HEK293 (cell line): ENCODE data around the gene RBM19.

Source experiments
- CTCF ChIA-PET: fragments of 350-600 bp; formaldehyde crosslinking; extraction: SDS; loops from one replicate; lab custom pipeline; 2021; ENCODE audit warnings: antibody characterized with exemption; lab: Yijun Ruan, JAX
- POLR2A ChIA-PET: fragments of 300-600 bp; formaldehyde crosslinking; extraction: SDS; loops from one replicate; lab custom pipeline; 2020; ENCODE audit warnings: antibody characterized with exemption, inconsistent platforms; lab: Yijun Ruan, JAX
- H3K27ac ChIP-seq: fragments of 200-500 bp; sonication (Bioruptor generic); 2 replicates; pipeline ENCODE4 v1.5.1; 2014; ENCODE audit warnings: low read depth, low read length, control low read depth, inconsistent platforms; ENCODE audit errors: extremely low read depth
- H3K36me3 ChIP-seq, 2 experiments: fragments of 200-500 bp in 1 of 2; sonication (Bioruptor generic) in 1 of 2; 1 replicate in 1 of 2; 2 replicates in 1 of 2; pipeline ENCODE4 v1.5.1; 2014 to 2017; ENCODE audit warnings: inconsistent platforms in 2 of 2, low read length in 2 of 2; ENCODE audit not compliant: control insufficient read depth in 2 of 2, insufficient read depth in 1 of 2
- H3K4me1 ChIP-seq: fragments of 200-500 bp; sonication (Bioruptor generic); 2 replicates; pipeline ENCODE4 v1.5.1; 2014; ENCODE audit warnings: mild to moderate bottlenecking, low read length, inconsistent platforms; ENCODE audit not compliant: control insufficient read depth, insufficient read depth
- H3K4me3 ChIP-seq: 2 replicates; pipeline ENCODE4 v1.5.1; 2011; ENCODE audit warnings: low read depth, mild to moderate bottlenecking, control low read depth, low read length, moderate library complexity
- H3K9me3 ChIP-seq: fragments of 200-500 bp; sonication (Bioruptor generic); 2 replicates; pipeline ENCODE4 v1.5.1; 2014; ENCODE audit warnings: low read depth, low read length, inconsistent platforms; ENCODE audit not compliant: control insufficient read depth, insufficient read depth
- MEIS1 ChIP-seq: sonication (generic); formaldehyde crosslinking; IDR thresholded peaks from 2 replicates; pipeline ENCODE4 v1.8.1; 2022; ENCODE audit warnings: missing genetic modification reagents, mild to moderate bottlenecking, borderline replicate concordance
- SP2 ChIP-seq: fragments of 450-650 bp; formaldehyde crosslinking; IDR thresholded peaks from 2 replicates; pipeline ENCODE4 v1.5.1; 2016; ENCODE audit warnings: missing biosample characterization, missing genetic modification characterization
- ZBTB48 ChIP-seq: fragments of 450-650 bp; formaldehyde crosslinking; IDR thresholded peaks from 2 replicates; pipeline ENCODE4 v1.5.1; 2016; ENCODE audit warnings: missing biosample characterization, missing genetic modification characterization
- ZNF174 ChIP-seq: fragments of 450-650 bp; formaldehyde crosslinking; IDR thresholded peaks from 2 replicates; pipeline ENCODE4 v1.5.0; 2017; ENCODE audit warnings: missing biosample characterization, mild to moderate bottlenecking, missing genetic modification characterization
- ZNF274 ChIP-seq, 2 experiments: fragments of 200-500 bp in 1 of 2; fragments of 450-650 bp in 1 of 2; sonication (Bioruptor generic) in 1 of 2; formaldehyde crosslinking in 1 of 2; IDR thresholded peaks; 2 replicates each; pipeline versions ENCODE4 v1.5.1 to v1.6.1; 2014 to 2016; ENCODE audit warnings: borderline replicate concordance in 1 of 2, inconsistent platforms in 1 of 2, low read length in 1 of 2, missing biosample characterization in 1 of 2, missing genetic modification characterization in 1 of 2
- ZNF366 ChIP-seq: fragments of 450-650 bp; formaldehyde crosslinking; conservative IDR thresholded peaks from 2 replicates; pipeline ENCODE4 v1.5.1; 2016; ENCODE audit warnings: missing biosample characterization, missing genetic modification characterization
- ZNF510 ChIP-seq: fragments of 450-650 bp; formaldehyde crosslinking; IDR thresholded peaks from 2 replicates; pipeline ENCODE4 v1.5.1; 2018; ENCODE audit warnings: mild to moderate bottlenecking, missing genetic modification characterization, missing biosample characterization; ENCODE audit not compliant: insufficient replicate concordance
- ZNF585B ChIP-seq: fragments of 450-650 bp; formaldehyde crosslinking; IDR thresholded peaks from 2 replicates; pipeline ENCODE4 v1.5.1; 2016; ENCODE audit warnings: missing biosample characterization, missing genetic modification characterization
- ZNF623 ChIP-seq: fragments of 450-650 bp; formaldehyde crosslinking; IDR thresholded peaks from 2 replicates; pipeline ENCODE4 v1.5.1; 2016; ENCODE audit warnings: missing biosample characterization, missing genetic modification characterization
- ZNF626 ChIP-seq: fragments of 450-650 bp; sonication (Bioruptor Pico); formaldehyde crosslinking; IDR thresholded peaks from 2 replicates; pipeline ENCODE4 v1.5.1; 2018; ENCODE audit warnings: missing biosample characterization, missing genetic modification characterization, inconsistent platforms
- ZNF768 ChIP-seq: fragments of 450-650 bp; formaldehyde crosslinking; IDR thresholded peaks from 2 replicates; pipeline ENCODE4 v1.5.1; 2018; ENCODE audit warnings: missing biosample characterization, mild to moderate bottlenecking, missing genetic modification characterization
- ZNF776 ChIP-seq: fragments of 450-650 bp; formaldehyde crosslinking; IDR thresholded peaks from 2 replicates; pipeline ENCODE4 v1.5.0; 2017; ENCODE audit warnings: missing biosample characterization, missing genetic modification characterization, borderline replicate concordance
- ZNF792 ChIP-seq: fragments of 450-650 bp; formaldehyde crosslinking; IDR thresholded peaks from 2 replicates; pipeline ENCODE4 v1.5.1; 2016; ENCODE audit warnings: missing biosample characterization, missing genetic modification characterization
- ZNF830 ChIP-seq: fragments of 450-650 bp; IDR thresholded peaks from 2 replicates; pipeline ENCODE4 v1.5.0; 2018; ENCODE audit warnings: missing biosample characterization, missing genetic modification characterization, low read depth, mild to moderate bottlenecking, moderate library complexity
- ZXDB ChIP-seq: fragments of 450-650 bp; formaldehyde crosslinking; IDR thresholded peaks from 2 replicates; pipeline ENCODE4 v1.5.1; 2016; ENCODE audit warnings: missing biosample characterization, missing genetic modification characterization
- TF ChIP-seq, protein P1 (sequence below): fragments of 450-650 bp; IDR thresholded peaks from 2 replicates; pipeline ENCODE4 v1.5.1; 2018; ENCODE audit warnings: missing biosample characterization, mild to moderate bottlenecking, missing genetic modification characterization
- TF ChIP-seq, protein P2 (sequence below): fragments of 450-650 bp; formaldehyde crosslinking; IDR thresholded peaks from 2 replicates; pipeline ENCODE4 v1.5.1; 2017; ENCODE audit warnings: missing biosample characterization, missing genetic modification characterization
- TF ChIP-seq, protein P3 (sequence below): fragments of 450-650 bp; formaldehyde crosslinking; IDR thresholded peaks from 2 replicates; pipeline ENCODE4 v1.5.1; 2016; ENCODE audit warnings: missing biosample characterization, missing genetic modification characterization

Gene RBM19

DNA sequence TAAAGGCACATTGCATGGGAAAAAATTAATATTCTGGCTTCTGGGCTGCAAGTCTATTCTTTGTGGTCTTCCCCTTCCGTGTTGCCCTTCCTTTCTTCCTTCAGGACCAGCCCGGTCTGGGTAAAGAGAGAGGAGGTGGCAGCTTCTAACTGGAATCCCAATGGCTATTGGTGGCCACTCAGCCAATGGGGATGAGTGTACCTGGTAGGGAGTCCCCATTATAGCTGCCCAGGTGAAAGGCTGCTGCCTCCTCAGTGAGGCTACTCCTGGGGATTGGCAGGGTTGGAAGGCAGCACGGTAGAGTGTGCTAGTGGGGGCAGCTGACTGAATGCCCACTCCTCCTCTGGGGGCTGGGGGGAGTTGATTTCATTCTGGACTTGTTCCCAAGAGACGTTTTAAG, 112.6 kb downstream of the RBM19 start (continued):
- TF ChIP-seq, protein P1, sequence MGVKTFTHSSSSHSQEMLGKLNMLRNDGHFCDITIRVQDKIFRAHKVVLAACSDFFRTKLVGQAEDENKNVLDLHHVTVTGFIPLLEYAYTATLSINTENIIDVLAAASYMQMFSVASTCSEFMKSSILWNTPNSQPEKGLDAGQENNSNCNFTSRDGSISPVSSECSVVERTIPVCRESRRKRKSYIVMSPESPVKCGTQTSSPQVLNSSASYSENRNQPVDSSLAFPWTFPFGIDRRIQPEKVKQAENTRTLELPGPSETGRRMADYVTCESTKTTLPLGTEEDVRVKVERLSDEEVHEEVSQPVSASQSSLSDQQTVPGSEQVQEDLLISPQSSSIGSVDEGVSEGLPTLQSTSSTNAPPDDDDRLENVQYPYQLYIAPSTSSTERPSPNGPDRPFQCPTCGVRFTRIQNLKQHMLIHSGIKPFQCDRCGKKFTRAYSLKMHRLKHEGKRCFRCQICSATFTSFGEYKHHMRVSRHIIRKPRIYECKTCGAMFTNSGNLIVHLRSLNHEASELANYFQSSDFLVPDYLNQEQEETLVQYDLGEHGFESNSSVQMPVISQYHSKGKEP (tag by site-specific recombination), result no peak
- TF ChIP-seq, protein P2, sequence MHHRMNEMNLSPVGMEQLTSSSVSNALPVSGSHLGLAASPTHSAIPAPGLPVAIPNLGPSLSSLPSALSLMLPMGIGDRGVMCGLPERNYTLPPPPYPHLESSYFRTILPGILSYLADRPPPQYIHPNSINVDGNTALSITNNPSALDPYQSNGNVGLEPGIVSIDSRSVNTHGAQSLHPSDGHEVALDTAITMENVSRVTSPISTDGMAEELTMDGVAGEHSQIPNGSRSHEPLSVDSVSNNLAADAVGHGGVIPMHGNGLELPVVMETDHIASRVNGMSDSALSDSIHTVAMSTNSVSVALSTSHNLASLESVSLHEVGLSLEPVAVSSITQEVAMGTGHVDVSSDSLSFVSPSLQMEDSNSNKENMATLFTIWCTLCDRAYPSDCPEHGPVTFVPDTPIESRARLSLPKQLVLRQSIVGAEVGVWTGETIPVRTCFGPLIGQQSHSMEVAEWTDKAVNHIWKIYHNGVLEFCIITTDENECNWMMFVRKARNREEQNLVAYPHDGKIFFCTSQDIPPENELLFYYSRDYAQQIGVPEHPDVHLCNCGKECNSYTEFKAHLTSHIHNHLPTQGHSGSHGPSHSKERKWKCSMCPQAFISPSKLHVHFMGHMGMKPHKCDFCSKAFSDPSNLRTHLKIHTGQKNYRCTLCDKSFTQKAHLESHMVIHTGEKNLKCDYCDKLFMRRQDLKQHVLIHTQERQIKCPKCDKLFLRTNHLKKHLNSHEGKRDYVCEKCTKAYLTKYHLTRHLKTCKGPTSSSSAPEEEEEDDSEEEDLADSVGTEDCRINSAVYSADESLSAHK (tag by site-specific recombination), result no peak
- no peak for TF ChIP-seq ZNF776
- no peak for TF ChIP-seq ZNF174 (tag by site-specific recombination)
- no peak for TF ChIP-seq MEIS1 (CRISPR knock-in tag)
- no peak for TF ChIP-seq ZBTB48 (tag by site-specific recombination)
- TF ChIP-seq ZNF626 (tag by site-specific recombination), result no peak

DNA sequence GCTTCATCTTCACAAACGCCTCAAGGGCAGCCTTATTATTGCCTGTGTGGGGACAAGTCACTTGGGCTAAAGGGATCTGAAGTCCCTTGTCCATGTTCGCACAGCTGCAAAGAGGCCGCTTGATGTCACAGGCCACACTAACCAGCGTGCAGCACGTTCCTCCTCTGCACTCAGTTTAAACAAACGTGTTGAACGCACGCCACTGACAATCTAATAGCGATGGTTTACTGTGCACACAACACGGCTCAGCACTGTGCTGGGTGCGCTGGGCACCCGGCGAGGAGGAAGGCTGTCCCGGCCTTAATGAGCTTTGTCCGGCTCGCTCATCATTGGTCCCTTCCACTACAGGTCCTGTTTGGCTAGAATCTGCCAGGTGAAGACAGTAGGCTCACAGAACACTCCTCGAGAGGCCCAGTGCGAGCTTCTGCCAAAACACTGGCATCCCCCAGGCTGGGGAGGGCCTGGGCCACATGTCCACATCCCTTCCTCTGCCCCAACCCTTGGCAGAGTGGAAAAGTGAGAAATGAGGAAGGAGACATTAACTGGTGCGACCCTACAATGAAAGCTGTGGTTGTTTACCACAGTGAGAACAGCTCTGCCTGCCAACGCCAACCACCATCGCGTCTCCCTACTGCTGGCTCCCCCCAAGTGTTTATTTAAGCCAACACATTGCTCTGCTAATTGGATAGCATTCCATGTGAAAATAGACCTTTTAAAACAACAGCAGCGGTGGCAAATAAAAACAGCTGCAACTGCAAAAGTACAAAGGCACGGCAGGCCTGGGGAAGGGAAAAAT, 113.2 kb downstream of the RBM19 start:
- ChIA-PET CTCF (interaction anchor here (1.2 kb wide), 1 partner anchor 34 kb away, joined by 5 read pairs; no protein-coding TSS in a partner anchor), POLR2A (no interaction called here)
- H3K27ac ChIP-seq, result no peak overlapping the region
- H3K4me1 ChIP-seq, result no peaks in the 10 kb centered on the region
- no peak overlapping the region for H3K4me3 ChIP-seq
- TF ChIP-seq ZNF585B (tag by site-specific recombination) (no peak), SP2 (tag by site-specific recombination) (no peak), ZNF274 (IDR thresholded peaks at IDR 0.05; ENCODE audit: low read length) (no peak), ZNF274 (tag by site-specific recombination; IDR thresholded peaks at IDR 0.05; ENCODE audit: borderline replicate concordance) (no peak), ZXDB (tag by site-specific recombination) (no peak), ZNF792 (no peak), ZNF830 (tag by site-specific recombination) (no peak), ZNF768 (tag by site-specific recombination) (no peak), ZNF623 (tag by site-specific recombination) (no peak), ZNF510 (tag by site-specific recombination) (no peak), ZNF366 (tag by site-specific recombination) (no peak)
- TF ChIP-seq, protein P3, sequence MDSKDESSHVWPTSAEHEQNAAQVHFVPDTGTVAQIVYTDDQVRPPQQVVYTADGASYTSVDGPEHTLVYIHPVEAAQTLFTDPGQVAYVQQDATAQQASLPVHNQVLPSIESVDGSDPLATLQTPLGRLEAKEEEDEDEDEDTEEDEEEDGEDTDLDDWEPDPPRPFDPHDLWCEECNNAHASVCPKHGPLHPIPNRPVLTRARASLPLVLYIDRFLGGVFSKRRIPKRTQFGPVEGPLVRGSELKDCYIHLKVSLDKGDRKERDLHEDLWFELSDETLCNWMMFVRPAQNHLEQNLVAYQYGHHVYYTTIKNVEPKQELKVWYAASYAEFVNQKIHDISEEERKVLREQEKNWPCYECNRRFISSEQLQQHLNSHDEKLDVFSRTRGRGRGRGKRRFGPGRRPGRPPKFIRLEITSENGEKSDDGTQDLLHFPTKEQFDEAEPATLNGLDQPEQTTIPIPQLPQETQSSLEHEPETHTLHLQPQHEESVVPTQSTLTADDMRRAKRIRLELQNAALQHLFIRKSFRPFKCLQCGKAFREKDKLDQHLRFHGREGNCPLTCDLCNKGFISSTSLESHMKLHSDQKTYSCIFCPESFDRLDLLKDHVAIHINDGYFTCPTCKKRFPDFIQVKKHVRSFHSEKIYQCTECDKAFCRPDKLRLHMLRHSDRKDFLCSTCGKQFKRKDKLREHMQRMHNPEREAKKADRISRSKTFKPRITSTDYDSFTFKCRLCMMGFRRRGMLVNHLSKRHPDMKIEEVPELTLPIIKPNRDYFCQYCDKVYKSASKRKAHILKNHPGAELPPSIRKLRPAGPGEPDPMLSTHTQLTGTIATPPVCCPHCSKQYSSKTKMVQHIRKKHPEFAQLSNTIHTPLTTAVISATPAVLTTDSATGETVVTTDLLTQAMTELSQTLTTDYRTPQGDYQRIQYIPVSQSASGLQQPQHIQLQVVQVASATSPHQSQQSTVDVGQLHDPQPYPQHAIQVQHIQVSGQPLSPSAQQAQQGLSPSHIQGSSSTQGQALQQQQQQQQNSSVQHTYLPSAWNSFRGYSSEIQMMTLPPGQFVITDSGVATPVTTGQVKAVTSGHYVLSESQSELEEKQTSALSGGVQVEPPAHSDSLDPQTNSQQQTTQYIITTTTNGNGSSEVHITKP, result no peak
- TF ChIP-seq, protein P1 (tag by site-specific recombination), result no peak
- H3K36me3 ChIP-seq, result peaks cover 0 to 5% of the 10 kb centered on the region in 2 experiments; a peak in 1 of 3 replicates
- H3K9me3 ChIP-seq, result no peaks in the 10 kb centered on the region
